Loucy (cell line): ENCODE data around the gene IL26.
A peak's percentile ranks its signal among the peaks of the same experiment; 100 is the strongest.

ENCODE experiments used
- H2AFZ ChIP-seq: fragments of 200-600 bp; sonication (generic); 2 replicates; pipeline ENCODE4 v1.6.0; 2016; ENCODE audit warnings: antibody characterized with exemption, mild to moderate bottlenecking, low read length, moderate library complexity
- H3F3A ChIP-seq: fragments of 200-600 bp; 2 replicates; pipeline ENCODE4 v1.6.0; 2016; ENCODE audit warnings: antibody characterized with exemption, low read depth, mild to moderate bottlenecking
- H3K27me3 ChIP-seq: fragments of 200-600 bp; sonication (generic); 2 replicates; pipeline ENCODE4 v1.6.1; 2014; ENCODE audit warnings: low read length, mild to moderate bottlenecking; ENCODE audit not compliant: insufficient read depth, poor library complexity, severe bottlenecking
- H3K36me3 ChIP-seq: fragments of 200-600 bp; sonication (generic); 2 replicates; pipeline ENCODE4 v1.6.1; 2016; ENCODE audit warnings: low read length; ENCODE audit not compliant: insufficient read depth
- H3K4me1 ChIP-seq: fragments of 200-600 bp; sonication (generic); 2 replicates; pipeline ENCODE4 v1.5.1; 2014; ENCODE audit warnings: low read length, mild to moderate bottlenecking; ENCODE audit not compliant: insufficient read depth, poor library complexity, severe bottlenecking
- H3K4me2 ChIP-seq: fragments of 200-600 bp; sonication (generic); 2 replicates; pipeline ENCODE4 v1.6.0; 2014; ENCODE audit warnings: antibody characterized with exemption, low read length, low read depth, mild to moderate bottlenecking; ENCODE audit not compliant: poor library complexity, severe bottlenecking
- H3K4me3 ChIP-seq: fragments of 200-600 bp; sonication (generic); 2 replicates; pipeline ENCODE4 v1.5.1; 2014; ENCODE audit warnings: low read length, mild to moderate bottlenecking, mixed read lengths; ENCODE audit not compliant: poor library complexity, severe bottlenecking
- H3K79me2 ChIP-seq: fragments of 200-600 bp; sonication (generic); 2 replicates; pipeline ENCODE4 v1.6.1; 2014; ENCODE audit warnings: low read length; ENCODE audit not compliant: insufficient read depth
- H3K9ac ChIP-seq: fragments of 200-600 bp; sonication (generic); 2 replicates; pipeline ENCODE4 v1.6.0; 2014; ENCODE audit warnings: mild to moderate bottlenecking, low read depth, low read length, moderate library complexity; ENCODE audit not compliant: poor library complexity, severe bottlenecking
- H3K9me2 ChIP-seq: fragments of 200-600 bp; sonication (generic); replicated peaks from 2 replicates; pipeline ENCODE4 v1.6.1; 2016; ENCODE audit warnings: low read depth, low read length, mixed read lengths
- H3K9me3 ChIP-seq: fragments of 200-600 bp; sonication (generic); 2 replicates; pipeline ENCODE4 v1.6.1; 2014; ENCODE audit warnings: mild to moderate bottlenecking, antibody characterized with exemption, low read length, low read depth; ENCODE audit not compliant: insufficient read depth
- H4K20me1 ChIP-seq: fragments of 200-600 bp; sonication (generic); 2 replicates; pipeline ENCODE4 v1.6.0; 2014; ENCODE audit warnings: antibody characterized with exemption, low read length, mild to moderate bottlenecking; ENCODE audit not compliant: insufficient read depth, poor library complexity, severe bottlenecking
- EZH2phosphoT487 ChIP-seq: fragments of 200-600 bp; IDR thresholded peaks from 2 replicates; pipeline ENCODE4 v1.6.1; 2018; ENCODE audit warnings: antibody characterized with exemption, mild to moderate bottlenecking, moderate library complexity, borderline replicate concordance
- TF ChIP-seq, protein P1 (sequence below): fragments of 200-600 bp; sonication (generic); conservative IDR thresholded peaks from 2 replicates; pipeline ENCODE4 v1.5.1; 2014; ENCODE audit warnings: mild to moderate bottlenecking, antibody characterized with exemption, low read length

IL26 gene

GRCh38 chr12:68245180-68246021 lies 19.8 kb upstream of the IL26 start:
- TF ChIP-seq EZH2phosphoT487, result no peak
- TF ChIP-seq, protein P1, sequence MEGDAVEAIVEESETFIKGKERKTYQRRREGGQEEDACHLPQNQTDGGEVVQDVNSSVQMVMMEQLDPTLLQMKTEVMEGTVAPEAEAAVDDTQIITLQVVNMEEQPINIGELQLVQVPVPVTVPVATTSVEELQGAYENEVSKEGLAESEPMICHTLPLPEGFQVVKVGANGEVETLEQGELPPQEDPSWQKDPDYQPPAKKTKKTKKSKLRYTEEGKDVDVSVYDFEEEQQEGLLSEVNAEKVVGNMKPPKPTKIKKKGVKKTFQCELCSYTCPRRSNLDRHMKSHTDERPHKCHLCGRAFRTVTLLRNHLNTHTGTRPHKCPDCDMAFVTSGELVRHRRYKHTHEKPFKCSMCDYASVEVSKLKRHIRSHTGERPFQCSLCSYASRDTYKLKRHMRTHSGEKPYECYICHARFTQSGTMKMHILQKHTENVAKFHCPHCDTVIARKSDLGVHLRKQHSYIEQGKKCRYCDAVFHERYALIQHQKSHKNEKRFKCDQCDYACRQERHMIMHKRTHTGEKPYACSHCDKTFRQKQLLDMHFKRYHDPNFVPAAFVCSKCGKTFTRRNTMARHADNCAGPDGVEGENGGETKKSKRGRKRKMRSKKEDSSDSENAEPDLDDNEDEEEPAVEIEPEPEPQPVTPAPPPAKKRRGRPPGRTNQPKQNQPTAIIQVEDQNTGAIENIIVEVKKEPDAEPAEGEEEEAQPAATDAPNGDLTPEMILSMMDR, result no peak
- Histone ChIP-seq H3K4me3 (no peak overlapping the region), H3K4me2 (no peak overlapping the region), H3K9ac (no peak overlapping the region), H3K4me1 (peaks cover 11% of the 10 kb centered on the region), H4K20me1 (no peaks in the 10 kb centered on the region), H3K9me3 (no peaks in the 10 kb centered on the region), H3K27me3 (no peaks in the 10 kb centered on the region), H3K9me2 (no peaks in the 10 kb centered on the region), H2AFZ (no peak overlapping the region), H3K79me2 (no peaks in the 10 kb centered on the region), H3F3A (no peaks in the 10 kb centered on the region), H3K36me3 (no peaks in the 10 kb centered on the region)

- peak overlapping the region; percentile 62 for H2AFZ ChIP-seq
- H3K9ac ChIP-seq, result no peak overlapping the region
- H3K27me3 ChIP-seq, result no peaks in the 10 kb centered on the region
- H3K4me3 ChIP-seq, result no peak overlapping the region
- H4K20me1 ChIP-seq, result no peaks in the 10 kb centered on the region
- no peaks in the 10 kb centered on the region for H3K36me3 ChIP-seq
- no peaks in the 10 kb centered on the region for H3F3A ChIP-seq
- no peaks in the 10 kb centered on the region for H3K9me3 ChIP-seq
- TF ChIP-seq, protein P1, result no peak
- no peak for TF ChIP-seq EZH2phosphoT487
- H3K9me2 ChIP-seq, result no peaks in the 10 kb centered on the region
- H3K4me2 ChIP-seq, result no peak overlapping the region
- H3K4me1 ChIP-seq, result peaks cover 22% of the 10 kb centered on the region
- H3K79me2 ChIP-seq, result no peaks in the 10 kb centered on the region
These were observed 17.2 kb upstream of the IL26 start for GRCh38 chr12:68242777-68243176.

GRCh38 chr12:68240975-68241374 lies 15.4 kb upstream of the IL26 start:
- H3K4me1 ChIP-seq, result peaks cover 38% of the 10 kb centered on the region
- TF ChIP-seq EZH2phosphoT487, result no peak
- TF ChIP-seq, protein P1, result no peak
- H3F3A ChIP-seq, result no peaks in the 10 kb centered on the region
- H3K36me3 ChIP-seq, result no peaks in the 10 kb centered on the region
- H3K4me3 ChIP-seq, result peak overlapping the region; percentile 48
- H3K9me3 ChIP-seq, result no peaks in the 10 kb centered on the region
- no peaks in the 10 kb centered on the region for H3K9me2 ChIP-seq
- H3K9ac ChIP-seq, result peak overlapping the region; percentile 47
- no peaks in the 10 kb centered on the region for H4K20me1 ChIP-seq
- H3K27me3 ChIP-seq, result no peaks in the 10 kb centered on the region
- peak overlapping the region; percentile 90 for H2AFZ ChIP-seq
- H3K4me2 ChIP-seq, result peak overlapping the region; percentile 65
- no peaks in the 10 kb centered on the region for H3K79me2 ChIP-seq
